HG03354 (cell line): ENCODE measurements around the gene PHACTR1.

Experiments used
- ATAC-seq: cut with Tn5 transposase; IDR thresholded peaks from one replicate; pipeline ENCODE4 v1.9.1; 2021; ENCODE audit warnings: mild to moderate bottlenecking; ENCODE audit not compliant: unreplicated experiment, poor library complexity, severe bottlenecking

The PHACTR1 gene

GRCh38 chr6:12968290-12968689 lies 251.7 kb downstream of the PHACTR1 start:
- ATAC-seq: no peak

GRCh38 chr6:12968839-12969558 lies 252.4 kb downstream of the PHACTR1 start:
- ATAC-seq: no peak

DNA sequence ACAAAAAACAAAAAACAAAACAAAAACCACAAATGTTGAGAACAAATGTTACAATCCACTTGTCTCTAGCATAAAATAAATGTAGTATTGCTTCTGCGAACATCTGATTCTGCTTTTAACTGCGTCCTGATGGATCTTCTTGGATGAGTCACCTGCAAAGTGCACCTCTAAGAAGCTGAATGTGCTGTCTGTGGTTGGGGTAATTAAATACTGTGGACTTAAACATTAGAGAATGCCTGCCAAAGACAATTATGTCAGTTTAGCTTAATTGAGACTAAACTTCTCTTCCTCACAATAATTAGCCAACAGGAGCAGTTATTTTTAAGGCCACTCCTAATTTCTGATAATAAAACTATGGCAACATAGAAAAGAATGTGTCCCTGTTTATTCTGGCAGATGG lies 253.4 kb downstream of the PHACTR1 start:
- no peak for ATAC-seq

DNA sequence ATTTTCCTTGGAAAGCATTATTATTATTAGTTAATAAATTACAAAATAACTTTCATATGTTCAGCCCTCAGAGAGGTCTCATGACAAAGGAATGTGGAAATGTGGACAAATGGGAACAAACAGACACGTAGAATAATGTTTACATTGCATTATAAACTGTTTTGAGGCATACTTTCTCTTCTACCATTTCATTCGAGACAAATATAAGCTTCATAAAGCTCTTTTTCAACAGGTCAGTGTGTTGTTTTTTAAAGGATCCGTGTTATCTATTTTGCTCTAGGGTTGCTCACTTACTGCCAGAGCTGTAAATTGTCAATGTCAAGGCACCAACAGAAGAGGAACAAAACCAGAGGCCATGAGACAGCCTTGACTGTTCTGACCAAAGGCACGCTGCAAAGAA lies 256.8 kb downstream of the PHACTR1 start:
- no peak for ATAC-seq

GRCh38 chr6:12974551-12974950 lies 258.0 kb downstream of the PHACTR1 start:
- ATAC-seq: no peak

DNA sequence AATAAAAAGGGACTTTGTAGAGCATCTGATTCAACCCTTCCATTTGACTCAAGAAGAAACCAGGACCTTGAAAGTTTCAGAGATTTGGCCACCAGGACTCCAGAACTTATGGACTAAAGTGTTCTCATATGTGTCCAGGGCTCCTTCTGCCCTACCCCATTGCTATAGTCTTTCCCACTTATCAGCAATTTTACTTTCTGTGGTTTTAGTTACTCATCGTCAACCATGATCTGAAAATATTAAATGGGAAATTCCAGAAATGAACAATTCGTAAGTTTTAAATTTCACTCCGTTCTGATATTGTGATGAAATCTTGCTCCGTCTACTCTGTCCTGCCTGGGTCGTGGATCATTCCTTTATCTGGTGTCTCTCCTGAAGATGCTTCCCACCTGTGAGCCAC lies 259.8 kb downstream of the PHACTR1 start:
- no peak for ATAC-seq

DNA sequence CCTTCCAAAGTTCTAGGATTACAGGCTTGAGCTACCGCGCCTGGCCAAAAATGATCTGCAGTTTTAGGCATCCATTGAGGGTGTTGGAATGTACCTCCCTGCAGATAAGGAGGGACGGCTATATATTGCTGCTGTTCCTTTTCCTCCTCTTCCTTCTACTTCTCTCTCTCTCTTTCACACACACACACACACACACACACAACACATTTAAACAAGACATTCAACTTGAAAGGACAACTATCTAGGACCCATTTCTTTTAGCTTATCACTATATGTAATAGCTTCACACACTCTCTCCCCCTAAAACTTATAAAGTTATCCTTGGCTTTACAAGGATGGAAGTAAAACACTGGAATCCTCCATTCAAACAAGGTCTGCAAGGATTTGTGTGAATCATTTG lies 260.6 kb downstream of the PHACTR1 start:
- ATAC-seq: no peak

- ATAC-seq: no peak
Observed at GRCh38 chr6:12977806-12978205, 261.2 kb downstream of the PHACTR1 start.

DNA sequence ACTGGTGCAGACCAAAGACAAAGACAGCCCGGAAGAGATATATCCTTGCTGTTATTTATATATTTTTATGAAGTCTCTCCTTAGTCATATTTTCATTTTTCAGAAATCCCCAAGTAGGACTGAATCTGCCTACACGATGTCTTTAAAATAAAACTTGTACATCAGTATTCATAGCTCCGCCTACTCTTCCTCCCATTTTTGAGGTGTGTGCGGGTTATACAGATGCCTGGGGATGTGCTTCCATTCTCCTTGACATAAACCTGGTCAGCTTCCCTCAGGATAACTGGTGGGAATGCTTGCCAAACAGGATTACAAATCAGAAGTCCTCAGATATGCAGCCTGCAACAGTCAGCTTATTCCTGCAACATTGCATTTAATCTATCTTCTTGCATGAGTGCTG lies 264.2 kb downstream of the PHACTR1 start:
- ATAC-seq: no peak

- no peak for ATAC-seq
Observed at GRCh38 chr6:12984776-12985175, 268.2 kb downstream of the PHACTR1 start.

GRCh38 chr6:12987783-12988182 lies 271.2 kb downstream of the PHACTR1 start:
- no peak for ATAC-seq

- no peak for ATAC-seq
Observed at GRCh38 chr6:12990162-12990561, 273.6 kb downstream of the PHACTR1 start.

DNA sequence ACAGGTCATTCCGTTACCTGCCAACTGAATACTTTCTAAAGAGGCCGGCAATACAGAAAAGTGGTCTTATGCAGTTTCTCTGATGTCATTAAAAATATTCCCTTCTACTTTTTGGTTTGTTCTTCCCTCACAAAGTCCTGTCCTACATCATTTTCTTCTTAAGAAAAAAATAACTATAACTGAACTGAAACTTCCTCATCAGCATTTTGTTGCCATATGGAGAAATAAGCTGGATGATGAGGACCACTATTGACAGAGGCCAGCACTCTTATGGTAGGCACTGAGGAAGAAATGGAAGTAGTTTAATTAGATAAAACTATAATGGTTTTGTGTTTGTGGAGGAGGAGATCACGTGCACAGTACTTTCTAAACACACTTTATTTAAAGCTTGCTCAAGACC lies 274.9 kb downstream of the PHACTR1 start:
- ATAC-seq: no peak

DNA sequence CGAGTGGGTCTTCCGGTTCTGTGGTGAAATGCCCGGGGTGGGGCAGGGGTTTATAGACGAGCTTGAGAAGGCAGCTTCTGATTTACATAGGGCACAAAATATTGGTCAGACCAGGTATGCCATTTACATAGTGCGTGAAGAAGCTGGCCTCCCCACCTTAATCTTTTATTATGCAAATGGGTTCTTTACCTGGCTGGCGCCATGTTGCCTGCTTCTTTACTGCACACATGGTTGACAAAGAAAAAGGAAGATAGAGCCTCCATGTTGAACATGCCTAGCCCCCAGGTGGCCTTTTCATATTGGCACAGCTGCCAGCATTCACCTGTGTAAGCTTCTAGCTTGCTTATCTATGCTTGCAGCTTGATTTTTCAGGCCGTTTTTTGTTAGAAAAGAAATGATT lies 276.2 kb downstream of the PHACTR1 start:
- no peak for ATAC-seq

GRCh38 chr6:12993283-12993898 lies 276.8 kb downstream of the PHACTR1 start:
- ATAC-seq: no peak

DNA sequence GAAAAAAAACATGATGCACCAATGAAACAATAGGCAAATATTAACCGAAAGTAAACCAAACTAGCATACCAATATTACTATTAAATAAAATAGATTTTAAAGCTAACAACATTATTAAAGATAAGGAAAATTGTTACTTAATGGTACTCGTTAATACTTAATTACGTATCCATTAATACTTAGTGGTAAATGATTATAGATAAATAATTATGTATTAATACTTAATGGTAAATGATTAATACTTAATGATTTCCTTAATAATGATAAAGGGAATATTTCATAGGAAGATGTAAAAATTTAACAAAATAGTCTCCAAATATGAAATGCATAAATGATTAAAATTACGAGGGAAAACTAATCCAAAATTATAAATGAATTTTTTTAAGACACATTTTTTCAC lies 278.9 kb downstream of the PHACTR1 start:
- ATAC-seq: no peak

DNA sequence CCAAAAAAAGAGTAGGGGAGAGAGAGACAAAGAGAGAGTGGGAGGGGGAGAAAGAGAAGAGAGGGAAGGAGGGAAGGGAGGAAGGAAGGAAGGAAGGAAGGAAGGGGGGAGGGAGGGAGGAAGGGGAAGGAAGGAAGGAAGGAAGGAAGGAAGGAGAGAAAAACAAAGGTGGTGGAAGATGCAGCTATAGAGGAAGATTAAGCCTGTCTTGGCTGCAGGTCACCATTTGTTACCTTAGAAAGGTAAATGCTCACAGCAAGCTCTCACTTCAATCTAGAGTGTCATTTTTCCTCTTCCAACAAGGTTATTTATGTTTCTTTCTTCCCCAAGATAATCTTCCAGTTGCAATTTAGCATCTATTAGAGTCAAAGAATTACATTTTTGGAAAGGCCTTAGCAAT lies 284.0 kb downstream of the PHACTR1 start:
- ATAC-seq: no peak

DNA sequence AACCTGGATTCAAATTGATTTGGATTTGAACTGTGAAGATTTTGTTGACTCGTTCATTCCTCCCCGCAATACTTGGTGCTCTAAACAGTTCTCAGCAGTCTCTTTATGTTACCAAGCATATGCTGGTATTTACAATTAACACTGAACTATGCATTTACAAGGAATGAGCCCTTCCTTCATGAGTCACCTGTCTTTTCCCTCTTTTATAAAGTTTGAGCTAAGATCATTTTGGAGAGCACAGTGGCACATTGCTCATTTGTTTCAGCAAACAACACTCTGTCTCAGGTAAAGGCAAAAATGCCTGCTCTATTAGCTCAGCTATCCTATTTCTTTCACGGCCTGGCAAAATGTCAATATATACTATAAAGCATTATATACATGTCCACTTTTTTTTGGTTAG lies 285.4 kb downstream of the PHACTR1 start:
- ATAC-seq: no peak

DNA sequence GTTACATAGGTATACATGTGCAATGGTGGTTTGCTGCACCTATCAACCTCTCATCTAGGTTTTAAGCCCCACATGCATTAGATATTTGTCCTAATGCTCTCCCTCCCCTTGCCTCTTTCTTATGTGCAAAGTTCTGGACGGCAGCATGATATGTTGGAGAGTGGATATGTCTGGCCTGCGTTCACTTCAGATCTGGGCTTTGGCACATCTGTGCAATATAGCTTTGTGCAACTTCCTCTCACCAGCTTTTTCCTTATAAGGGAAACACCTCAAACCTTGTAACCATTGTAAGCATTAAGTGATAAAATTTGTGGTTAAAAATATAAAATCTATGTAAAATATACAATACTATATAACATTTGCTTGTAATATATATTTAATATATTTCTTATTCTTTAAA lies 288.0 kb downstream of the PHACTR1 start:
- no peak for ATAC-seq

DNA sequence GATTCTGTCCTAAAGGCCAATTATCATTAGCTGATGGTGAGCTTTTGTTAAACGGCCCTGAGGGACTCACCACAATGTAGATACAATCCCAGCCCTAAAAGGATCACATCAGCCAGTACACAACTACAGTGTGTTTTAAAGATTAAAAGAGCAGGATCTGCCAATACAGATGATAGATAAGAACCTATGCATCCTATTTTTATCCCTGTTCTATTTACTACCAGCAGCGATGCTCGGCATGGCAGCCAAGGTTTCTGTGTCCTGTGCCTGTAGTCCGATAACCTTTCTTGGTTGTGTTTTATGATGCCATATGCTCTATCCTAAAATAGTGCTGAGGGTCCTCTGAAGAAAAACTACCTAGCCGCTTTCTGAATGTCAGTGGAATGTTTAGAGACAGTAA lies 289.4 kb downstream of the PHACTR1 start:
- ATAC-seq: no peak

DNA sequence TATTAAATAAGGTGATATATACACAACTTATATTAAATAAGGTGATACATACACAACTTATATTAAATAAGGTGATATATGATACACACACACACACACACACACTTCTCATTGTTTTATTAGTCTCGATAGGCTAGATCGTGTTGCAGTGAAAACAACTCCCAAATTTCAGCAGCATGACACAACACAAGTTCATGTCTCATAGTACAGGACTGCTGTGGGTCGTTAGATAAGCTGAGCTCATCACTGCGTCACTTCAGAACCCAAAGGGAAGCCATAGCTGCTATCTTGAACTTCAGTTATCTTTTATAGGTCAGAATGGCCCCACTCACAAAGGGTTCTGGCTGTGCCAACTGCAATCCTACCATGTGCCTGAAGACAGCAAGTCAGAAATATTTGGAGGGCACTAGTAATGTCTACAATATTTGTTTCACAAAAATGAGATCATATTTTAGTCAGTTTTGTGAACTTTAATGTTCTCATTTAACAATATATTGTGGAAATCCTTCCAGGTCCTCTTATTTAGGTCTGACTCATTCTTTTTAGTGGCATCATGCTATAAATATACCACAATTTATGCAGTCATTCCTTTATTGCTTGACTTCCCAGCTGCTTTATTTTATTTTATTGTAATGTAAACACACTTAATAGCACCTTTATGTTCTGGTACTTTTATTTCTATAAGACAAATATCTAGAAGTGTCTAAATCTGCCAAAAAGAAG lies 290.2 kb downstream of the PHACTR1 start:
- no peak for ATAC-seq
